Tibial artery (tissue), 4 donors: Measurements from ENCODE around the gene RGS13.

Source experiments
- DNase-seq, 2 donors: peaks; one replicate each; pipeline ENCODE4 v3.0.0-alpha.2; 2019
- H3K27ac ChIP-seq, 2 donors: fragments of 200-600 bp; sonication (generic) in 1 of 2; 1 replicate in 1 of 2; 2 replicates in 1 of 2; pipeline ENCODE4 v1.5.1; 2018 to 2019; ENCODE audit warnings: mild to moderate bottlenecking in 1 of 2
- H3K27me3 ChIP-seq, 2 donors: fragments of 200-600 bp; sonication (generic) in 1 of 2; one replicate each; pipeline versions ENCODE4 v1.5.1 to v1.6.0; 2016 to 2019
- H3K36me3 ChIP-seq, 3 donors: fragments of 200-600 bp; sonication (generic) in 2 of 3; one replicate each; pipeline ENCODE4 v1.5.1; 2016 to 2019; ENCODE audit warnings: mild to moderate bottlenecking in 2 of 3
- H3K4me1 ChIP-seq, 4 donors: fragments of 200-600 bp; sonication (generic) in 2 of 4; 1 replicate in 3 of 4; 2 replicates in 1 of 4; pipeline ENCODE4 v1.5.1; 2016 to 2019
- H3K4me3 ChIP-seq, 2 donors: fragments of 200-600 bp; sonication (generic) in 1 of 2; 1 replicate in 1 of 2; 2 replicates in 1 of 2; pipeline ENCODE4 v1.5.1; 2018 to 2019; ENCODE audit warnings: mild to moderate bottlenecking in 2 of 2
- H3K9me3 ChIP-seq, 3 donors: fragments of 200-600 bp; sonication (generic) in 1 of 3; one replicate each; pipeline ENCODE4 v1.5.1; 2016 to 2019
- intact Hi-C: fragments of 100-400 bp; cut with DNase I; formaldehyde crosslinking; loops from one replicate; pipeline ENCODE4 v1.15.0; 2023; ENCODE audit warnings: low total_unique reads
- TF ChIP-seq, protein P1 (sequence below), 2 experiments: fragments of 200-600 bp in 1 of 2; fragments of 450-650 bp in 1 of 2; IDR thresholded peaks; one replicate each; pipeline ENCODE4 v1.5.1; 2017 to 2019; ENCODE audit warnings: antibody characterized with exemption in 2 of 2, mild to moderate bottlenecking in 1 of 2, moderate library complexity in 1 of 2

Gene RGS13

DNA sequence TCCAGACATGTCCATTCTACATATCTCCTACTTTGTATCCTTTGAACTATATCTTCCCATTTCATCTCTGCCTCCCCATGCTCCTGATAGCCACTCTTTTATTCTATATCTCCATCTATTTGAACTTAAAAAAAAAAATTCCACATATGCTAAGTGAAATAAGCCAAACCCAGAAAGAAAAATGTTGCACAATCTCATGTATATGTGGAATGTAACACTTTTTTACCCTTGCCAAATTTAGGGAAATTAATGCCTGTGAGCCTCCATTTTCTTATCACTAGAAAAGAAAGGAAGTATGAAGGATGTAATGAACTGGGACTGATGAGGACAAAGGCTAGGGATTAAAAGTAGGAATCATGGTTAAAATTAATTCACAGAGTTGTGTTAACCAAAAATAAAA lies 53.5 kb downstream of the RGS13 start:
- Histone ChIP-seq H3K9me3 (no peaks in the 10 kb centered on the region), H3K36me3 (no peaks in the 10 kb centered on the region), H3K4me1 (no peaks in the 10 kb centered on the region), H3K27me3 (no peaks in the 10 kb centered on the region), H3K4me3 (no peak overlapping the region), H3K27ac (no peak overlapping the region)
- no peak for DNase-seq
- TF ChIP-seq, protein P1, sequence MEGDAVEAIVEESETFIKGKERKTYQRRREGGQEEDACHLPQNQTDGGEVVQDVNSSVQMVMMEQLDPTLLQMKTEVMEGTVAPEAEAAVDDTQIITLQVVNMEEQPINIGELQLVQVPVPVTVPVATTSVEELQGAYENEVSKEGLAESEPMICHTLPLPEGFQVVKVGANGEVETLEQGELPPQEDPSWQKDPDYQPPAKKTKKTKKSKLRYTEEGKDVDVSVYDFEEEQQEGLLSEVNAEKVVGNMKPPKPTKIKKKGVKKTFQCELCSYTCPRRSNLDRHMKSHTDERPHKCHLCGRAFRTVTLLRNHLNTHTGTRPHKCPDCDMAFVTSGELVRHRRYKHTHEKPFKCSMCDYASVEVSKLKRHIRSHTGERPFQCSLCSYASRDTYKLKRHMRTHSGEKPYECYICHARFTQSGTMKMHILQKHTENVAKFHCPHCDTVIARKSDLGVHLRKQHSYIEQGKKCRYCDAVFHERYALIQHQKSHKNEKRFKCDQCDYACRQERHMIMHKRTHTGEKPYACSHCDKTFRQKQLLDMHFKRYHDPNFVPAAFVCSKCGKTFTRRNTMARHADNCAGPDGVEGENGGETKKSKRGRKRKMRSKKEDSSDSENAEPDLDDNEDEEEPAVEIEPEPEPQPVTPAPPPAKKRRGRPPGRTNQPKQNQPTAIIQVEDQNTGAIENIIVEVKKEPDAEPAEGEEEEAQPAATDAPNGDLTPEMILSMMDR (IDR thresholded peaks at IDR 0.05), result no peak
- intact Hi-C loops, result no loop called here

DNA sequence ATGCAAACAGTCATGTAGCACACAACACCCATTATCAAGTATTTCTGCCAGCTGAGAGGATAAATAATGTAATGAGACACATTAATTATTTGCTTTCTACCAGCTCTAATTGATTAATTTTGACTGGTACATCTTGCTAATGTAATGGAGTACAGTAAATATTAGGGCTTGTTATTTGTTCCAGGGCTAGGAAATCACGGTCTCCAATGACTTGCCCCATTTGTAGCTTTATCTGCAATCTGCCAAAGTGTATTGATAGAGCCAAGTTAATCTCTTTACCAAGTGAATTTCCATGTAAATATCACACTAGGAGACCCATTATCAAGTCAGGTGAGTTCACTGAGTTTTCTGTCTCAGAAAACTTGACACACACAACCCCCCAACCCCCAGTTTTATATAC lies 55.1 kb downstream of the RGS13 start:
- Histone ChIP-seq H3K9me3 (no peaks in the 10 kb centered on the region), H3K4me1 (no peaks in the 10 kb centered on the region), H3K27me3 (no peaks in the 10 kb centered on the region), H3K36me3 (no peaks in the 10 kb centered on the region), H3K27ac (no peak overlapping the region), H3K4me3 (no peak overlapping the region)
- no peak for DNase-seq
- intact Hi-C loops, result no loop called here
- TF ChIP-seq, protein P1 (IDR thresholded peaks at IDR 0.05), result no peak

- Histone ChIP-seq H3K36me3 (no peaks in the 10 kb centered on the region), H3K9me3 (no peaks in the 10 kb centered on the region), H3K4me3 (no peak overlapping the region), H3K27ac (no peak overlapping the region), H3K4me1 (peaks cover 0 to 7% (median 0%) of the 10 kb centered on the region in 4 donors), H3K27me3 (no peaks in the 10 kb centered on the region)
- TF ChIP-seq, protein P1 (IDR thresholded peaks at IDR 0.05), result no peak
- intact Hi-C loops, result no loop called here
- no peak for DNase-seq
Observed at GRCh38 chr1:192696082-192696481, 60.1 kb downstream of the RGS13 start.

DNA sequence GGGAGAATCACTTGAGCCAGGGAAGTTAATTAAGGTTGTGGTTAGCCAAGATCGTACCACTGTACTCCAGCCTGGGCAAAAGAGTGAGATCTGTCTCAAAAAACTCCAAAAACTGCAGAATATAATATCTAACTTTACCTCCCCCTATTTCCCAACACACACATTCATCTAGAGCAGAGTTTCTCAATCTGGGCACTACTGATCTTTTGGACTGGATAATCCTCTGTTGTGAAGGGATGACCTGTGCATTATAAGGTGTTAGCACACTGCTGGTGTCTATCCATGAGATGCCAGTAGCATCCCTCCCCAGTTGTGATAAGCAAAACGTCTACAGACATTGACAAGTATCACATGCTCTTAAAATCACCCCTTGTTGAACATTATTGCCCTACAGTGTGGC lies 61.8 kb downstream of the RGS13 start:
- TF ChIP-seq, protein P1 (IDR thresholded peaks at IDR 0.05), result no peak
- intact Hi-C loops, result no loop called here
- Histone ChIP-seq H3K9me3 (no peaks in the 10 kb centered on the region), H3K36me3 (no peaks in the 10 kb centered on the region), H3K27me3 (no peaks in the 10 kb centered on the region), H3K4me1 (peaks cover 0 to 7% (median 3%) of the 10 kb centered on the region in 4 donors), H3K27ac (no peak overlapping the region), H3K4me3 (no peak overlapping the region)
- no peak for DNase-seq

GRCh38 chr1:192698731-192699130 lies 62.8 kb downstream of the RGS13 start:
- Histone ChIP-seq H3K27me3 (no peaks in the 10 kb centered on the region), H3K36me3 (no peaks in the 10 kb centered on the region), H3K9me3 (no peaks in the 10 kb centered on the region), H3K27ac (no peak overlapping the region), H3K4me1 (peaks cover 0 to 7% (median 3%) of the 10 kb centered on the region in 4 donors), H3K4me3 (no peak overlapping the region)
- DNase-seq, result no peak
- TF ChIP-seq, protein P1 (IDR thresholded peaks at IDR 0.05), result no peak
- intact Hi-C loops, result no loop called here

GRCh38 chr1:192700834-192701271 lies 64.9 kb downstream of the RGS13 start:
- H3K9me3 ChIP-seq, result no peaks in the 10 kb centered on the region
- peaks cover 0 to 7% (median 3%) of the 10 kb centered on the region in 4 donors for H3K4me1 ChIP-seq
- DNase-seq, result no peak
- H3K4me3 ChIP-seq, result no peak overlapping the region
- intact Hi-C loops, result no loop called here
- no peaks in the 10 kb centered on the region for H3K27me3 ChIP-seq
- no peaks in the 10 kb centered on the region for H3K36me3 ChIP-seq
- TF ChIP-seq, protein P1 (IDR thresholded peaks at IDR 0.05), result no peak
- no peak overlapping the region for H3K27ac ChIP-seq
